ENCODE results near the gene SH2D3C.
"Not testable (repeated sequence)": the region's sequence is repeated elsewhere in the genome, so short reads cannot be mapped to it uniquely, and the experiment has no call there.

Gene SH2D3C

DNA sequence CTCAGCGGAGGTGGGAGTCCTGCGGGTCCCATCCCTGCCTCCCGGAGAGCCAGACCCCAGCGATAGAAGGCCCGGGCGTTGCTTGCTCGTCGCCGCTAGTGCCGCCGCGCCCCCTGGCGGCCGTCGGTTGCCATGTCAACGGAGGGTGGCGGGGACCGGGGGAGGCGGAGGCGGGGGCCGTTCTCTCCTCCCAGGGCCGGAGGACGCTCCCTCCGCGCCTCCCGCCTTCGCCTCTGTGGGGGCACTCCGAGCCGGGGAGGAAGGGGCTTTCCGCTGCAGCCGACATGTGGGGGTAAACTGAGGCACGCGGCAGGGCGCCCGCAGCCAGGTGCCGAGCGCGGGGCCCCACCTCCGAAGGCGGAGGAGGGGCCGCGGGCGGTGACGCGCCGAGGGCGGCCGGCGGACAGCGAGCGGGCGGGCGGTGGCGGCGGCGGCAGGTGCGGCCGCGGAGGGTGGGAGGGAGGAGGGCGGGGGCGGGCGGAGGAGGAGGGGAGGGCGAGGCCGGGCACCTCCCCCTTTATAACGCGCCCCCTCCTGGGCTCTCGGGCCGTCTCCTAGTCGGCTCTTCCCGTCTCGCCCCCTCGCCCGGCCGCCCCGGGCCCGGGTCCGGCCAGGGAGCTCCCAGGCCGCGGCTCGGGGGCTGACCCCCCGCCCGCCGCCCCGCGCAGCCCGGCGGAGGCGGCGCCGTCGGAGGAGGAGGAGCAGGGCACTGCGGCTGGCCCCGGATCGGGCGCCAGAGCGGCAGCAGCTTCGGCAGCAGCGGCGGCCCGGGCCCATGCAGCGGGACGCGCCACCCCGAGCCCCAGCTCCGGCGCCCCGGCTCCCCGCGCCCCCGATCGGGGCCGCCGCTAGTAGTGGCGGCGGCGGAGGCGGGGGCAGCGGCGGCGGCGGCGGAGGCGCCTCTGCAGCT, 6.8 kb upstream of the SH2D3C start:
- peak; percentile 19 for DNase-seq (ENCODE audit: low read depth)

DNA sequence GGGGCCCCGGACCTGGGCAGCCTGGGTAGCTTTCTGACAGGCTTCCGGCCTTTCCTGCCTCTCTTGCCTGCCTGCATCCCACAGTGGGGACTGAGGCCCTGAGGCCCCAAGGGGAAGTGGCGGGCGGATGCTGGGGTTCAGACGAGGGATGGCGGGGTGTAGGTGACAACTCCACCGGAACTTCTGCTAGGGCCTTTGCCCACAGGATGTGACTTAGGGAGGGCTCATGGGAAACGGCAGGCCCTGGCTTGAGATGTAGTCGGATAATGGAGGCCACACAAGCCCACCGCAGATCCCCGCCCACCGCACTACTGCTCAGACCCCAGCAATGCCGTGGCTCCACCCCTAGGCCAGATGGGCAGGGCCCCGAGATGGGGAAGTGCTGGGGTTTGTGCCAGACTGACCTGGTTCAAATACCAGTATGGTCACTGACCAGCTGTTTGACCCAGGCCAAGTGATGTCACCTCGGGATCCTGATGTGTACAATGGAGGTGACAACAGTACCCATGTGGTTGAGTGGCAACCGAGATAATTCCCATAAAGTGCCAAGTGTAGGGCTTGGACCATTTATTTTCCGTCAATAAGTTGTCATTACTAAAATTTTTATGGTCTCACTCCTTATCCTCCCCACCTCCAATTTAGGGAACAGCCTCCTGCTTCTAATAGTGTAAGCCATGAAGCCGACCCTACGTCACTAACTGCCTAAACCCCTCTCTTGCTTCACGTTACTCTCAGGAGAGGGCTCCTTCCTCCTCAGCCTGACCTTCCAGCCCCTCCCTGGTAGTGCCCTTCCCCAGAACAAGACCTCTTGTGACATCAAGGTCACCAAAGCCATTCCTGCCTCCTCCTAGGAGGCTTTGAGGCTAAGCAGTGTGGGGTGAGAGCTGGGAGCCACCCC, 4.9 kb upstream of the SH2D3C start:
- no peak for DNase-seq (ENCODE audit: low read depth)

DNA sequence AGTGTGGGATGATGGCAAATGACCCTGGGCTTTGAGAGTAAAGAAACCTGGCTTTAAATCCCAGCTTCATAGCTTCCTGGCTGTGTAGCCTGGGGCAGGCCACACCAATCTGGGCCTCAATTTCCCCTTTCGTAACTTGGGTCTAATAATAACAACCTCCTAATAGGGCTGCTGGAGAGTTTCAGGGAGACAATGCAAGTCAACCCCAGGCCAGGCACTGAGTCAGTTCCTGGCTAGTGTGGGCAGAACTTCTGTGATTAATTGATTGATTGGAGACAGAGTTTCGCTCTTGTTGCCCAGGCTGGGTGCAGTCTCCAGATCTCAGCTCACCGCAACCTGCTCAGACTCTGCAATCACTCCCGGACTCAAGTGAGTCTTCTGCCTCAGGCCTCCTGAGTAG, 3.3 kb upstream of the SH2D3C start:
- no peak for DNase-seq (ENCODE audit: low read depth)

DNA sequence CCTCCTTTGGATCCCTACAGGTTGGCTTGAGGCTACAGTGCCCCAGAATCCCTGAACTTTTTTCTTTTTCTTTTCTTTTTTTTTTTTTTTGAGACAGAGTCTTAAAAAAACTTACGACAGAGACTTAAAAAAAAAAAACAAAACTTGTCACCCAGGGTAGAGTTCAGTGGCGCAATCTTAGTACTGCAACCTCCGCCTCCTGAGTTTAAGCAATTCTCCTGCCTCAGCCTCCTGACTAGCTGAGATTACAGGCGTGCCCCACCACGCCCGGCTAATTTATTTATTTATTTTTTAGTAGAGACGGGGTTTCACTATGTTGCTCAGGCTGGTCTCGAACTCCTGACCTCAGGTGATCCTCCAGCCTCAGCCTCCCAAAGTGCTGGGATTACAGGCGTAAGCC, 2.4 kb upstream of the SH2D3C start:
- DNase-seq (ENCODE audit: low read depth) = not testable (repeated sequence)

DNA sequence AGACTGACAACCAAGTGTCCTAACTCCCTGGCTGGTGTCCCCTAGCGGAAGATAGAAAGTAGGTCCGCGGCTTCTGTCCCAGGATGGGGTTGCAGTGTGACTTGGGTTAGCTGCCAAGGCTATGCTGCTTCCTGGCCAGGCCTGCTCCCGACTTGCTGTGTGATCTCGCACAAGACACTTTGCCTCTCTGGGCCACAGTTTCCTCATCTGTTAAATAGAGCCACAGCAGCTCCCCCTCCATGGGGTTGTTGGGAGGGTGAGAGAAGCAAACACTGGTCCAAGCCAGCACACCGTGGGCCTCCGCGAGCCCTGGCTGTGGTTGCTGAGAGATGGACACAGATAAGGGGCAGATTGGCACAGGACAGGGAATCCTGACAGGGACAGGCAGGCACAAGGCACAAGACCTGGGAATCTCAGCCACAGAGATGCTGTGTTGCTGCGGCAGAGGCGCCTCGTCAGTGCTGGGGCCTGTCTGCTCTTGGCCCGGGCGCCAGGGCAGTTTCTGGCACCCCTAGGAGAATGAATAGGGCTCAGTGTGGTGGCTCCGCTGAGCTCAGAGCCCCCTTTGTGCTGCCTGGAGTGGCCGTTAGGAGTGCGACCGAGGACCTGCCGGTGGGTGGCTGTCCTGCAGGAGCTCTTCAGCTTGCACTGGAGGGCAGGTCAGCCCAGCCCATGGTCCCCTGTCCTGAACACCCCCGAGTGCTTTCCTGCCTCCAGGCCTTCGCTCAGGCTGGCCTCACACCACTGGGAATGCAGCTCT, 1.8 kb upstream of the SH2D3C start:
- DNase-seq (ENCODE audit: low read depth) = no peak

DNA sequence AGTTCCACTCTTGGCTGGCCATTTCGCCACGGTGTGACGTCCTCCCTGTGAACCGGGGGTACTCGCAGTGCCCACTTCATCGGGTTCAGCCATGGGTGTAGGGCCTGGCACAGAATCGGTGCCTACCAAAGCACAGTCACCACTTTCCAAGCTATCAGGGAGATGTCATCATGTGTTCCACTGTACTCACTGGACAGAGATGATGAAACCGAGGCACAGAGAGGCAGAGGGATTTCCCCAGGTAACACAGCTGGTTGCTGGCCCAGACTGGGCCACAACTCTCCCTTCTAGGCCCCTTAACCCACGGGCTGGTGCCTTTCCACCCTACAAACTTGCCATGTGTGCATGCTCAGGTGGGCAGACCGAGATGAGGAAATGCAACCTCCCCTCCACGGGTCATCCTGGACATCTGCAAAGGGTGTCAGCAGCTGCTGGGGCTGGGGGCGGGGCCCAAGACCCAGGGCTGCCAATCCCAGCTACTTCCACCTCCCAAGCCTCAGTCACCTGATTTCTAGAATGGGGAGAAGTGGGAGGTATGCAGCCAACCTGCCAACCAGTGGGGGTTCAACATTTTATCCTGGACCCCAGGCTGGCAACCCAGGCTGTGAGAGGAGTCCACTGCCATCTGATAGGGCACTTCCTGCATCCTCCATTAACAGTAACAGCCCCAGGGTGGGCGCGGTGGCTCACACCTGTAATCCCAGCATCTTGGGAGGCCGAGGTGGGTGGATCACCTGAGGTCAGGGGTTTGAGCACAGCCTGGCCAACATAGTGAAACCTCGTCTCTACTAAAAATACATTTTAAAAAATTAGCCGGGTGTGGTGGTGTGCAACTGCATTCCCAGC, 893 bp upstream of the SH2D3C start:
- no peak for DNase-seq (ENCODE audit: low read depth)

DNA sequence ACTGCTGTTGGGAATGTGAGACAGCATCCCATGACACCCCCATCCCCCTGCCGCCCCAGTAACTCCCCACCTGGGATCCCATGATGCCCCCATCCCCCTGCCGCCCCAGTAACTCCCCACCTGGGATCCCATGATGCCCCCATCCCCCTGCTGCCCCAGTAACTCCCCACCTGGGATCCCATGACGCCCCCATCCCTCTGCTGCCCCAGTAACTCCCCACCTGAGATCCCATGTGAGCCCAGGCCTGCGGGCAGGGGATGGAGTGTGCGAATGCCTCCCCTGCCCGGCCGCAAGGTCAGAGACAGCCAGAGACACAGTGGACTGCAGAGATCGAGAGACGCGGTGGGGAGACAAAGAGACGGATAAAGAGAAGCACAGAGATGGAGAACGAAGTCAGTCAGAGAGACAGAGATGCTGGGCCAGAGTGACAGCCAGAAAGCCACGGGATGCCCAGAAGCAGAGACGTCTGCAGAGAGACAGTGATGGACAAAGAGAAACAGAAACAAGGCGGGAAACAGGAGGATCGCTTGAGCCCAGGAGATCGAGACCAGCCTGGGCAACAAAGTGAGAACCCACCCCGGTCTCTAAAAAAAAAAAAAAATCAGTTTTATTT, 992 bp downstream of the SH2D3C start:
- DNase-seq (ENCODE audit: low read depth) = no peak

DNA sequence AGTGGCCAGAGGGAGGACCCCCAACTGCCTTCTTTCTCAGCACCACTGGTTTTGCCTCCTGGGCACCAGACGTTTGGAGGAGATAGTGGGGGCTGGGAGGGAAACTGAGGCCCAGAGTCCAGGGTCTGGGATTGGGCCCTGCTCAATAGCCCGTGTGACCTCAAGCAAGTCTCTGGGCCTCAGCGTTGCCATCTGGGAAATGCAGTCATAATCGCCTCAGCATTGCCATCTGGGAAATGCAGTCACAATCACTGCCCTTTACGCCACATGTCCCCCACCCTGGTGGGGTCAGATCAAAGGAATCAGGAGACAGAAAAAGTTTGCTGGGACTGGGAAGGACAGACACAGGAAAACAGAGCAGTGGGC, 1.6 kb downstream of the SH2D3C start:
- no peak for DNase-seq (ENCODE audit: low read depth)

DNA sequence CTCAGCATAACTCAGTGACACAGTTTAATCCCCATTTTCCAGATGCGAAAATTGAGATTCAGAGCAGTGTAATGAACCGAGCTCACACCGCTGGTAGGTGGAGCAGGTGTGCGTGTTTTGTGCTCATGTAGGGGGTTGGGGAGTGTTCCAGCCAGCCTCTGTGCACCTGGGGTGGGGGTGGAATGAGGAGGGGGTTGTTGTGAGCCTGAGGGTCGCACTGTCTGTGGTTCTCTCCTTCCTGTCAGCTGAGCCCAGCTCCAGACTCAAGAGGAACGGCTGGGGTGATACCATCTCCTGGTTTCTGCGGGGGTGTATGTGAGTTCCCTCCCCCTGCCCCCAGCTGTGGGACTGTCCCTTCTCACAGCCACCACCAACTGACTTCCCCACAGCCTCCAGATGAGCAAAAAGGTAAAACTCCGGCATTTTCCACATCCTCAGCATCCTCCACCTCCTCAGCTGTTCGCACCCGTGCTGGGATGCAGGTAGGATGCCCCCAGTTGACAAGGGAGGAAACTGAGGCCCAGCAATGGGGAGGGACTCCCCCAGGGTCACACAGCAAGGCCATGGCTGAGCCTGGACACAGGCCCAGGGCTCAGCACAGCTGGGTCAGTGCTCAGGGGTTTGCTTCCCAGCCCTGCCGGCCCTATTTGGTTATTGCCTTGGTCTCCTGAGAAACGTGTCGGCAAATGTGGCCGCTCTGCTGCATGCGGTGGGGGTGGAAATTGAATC, 2.1 kb downstream of the SH2D3C start:
- no peak for DNase-seq (ENCODE audit: low read depth)

DNA sequence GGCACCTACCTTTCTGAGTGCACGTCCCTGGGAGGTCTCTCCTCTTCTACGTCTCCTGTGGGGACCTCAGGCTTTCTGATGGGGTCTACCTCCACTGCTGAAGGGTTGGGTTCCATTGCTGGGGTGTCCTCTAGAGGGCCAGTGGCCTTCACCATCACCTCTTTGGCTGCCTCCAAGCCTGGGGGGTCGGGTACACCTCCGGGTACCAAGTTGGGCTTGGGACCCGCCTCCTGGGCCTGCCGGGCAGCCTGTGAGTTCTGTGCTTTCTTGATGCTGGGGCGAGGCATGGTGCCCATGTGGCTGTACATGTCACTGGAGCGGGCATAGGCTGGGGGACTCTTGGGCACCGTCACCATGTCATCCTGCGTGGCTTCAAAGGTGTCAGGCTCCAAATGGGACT, 4.5 kb downstream of the SH2D3C start:
- no peak for DNase-seq (ENCODE audit: low read depth)

DNA sequence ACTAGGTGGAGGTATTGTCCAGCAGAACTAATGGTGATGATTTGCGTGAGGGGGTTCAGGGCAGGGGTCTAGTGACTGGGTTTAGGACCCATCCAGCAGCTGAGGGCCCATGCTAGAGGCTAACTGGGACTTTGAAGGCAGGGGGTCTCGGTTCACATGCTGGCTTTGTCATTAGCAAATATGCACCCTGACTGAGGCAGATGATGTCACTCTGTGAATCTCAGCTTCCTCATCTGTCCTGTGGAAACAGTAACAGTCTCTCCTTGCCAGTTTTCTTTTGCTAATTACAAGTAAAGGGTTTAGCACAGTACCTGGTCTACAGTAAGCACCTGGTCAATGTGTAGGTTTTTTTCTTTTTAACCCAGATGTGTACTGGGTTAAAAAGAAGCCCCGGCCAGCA, 5.2 kb downstream of the SH2D3C start:
- DNase-seq (ENCODE audit: low read depth) = no peak

DNA sequence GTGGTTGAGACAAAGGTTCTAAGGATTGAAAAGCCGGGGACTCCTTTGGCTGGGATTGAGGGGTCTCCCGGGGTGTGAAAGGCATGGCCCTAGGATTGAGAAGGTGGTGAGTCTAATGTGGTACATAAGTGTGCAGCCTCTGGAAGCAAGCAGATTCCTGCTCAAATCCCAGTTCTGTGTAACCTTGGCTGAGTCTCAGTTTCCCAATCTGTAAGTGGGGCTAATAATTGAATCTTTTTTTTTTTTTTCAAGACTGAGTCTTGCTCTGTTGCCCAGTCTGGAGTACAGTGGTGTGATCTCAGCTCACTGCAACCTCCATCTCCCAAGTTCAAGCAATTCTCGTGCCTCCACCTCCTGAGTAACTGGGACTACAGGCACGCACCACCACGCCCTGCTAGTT, 5.9 kb downstream of the SH2D3C start:
- DNase-seq (ENCODE audit: low read depth) = no peak

DNA sequence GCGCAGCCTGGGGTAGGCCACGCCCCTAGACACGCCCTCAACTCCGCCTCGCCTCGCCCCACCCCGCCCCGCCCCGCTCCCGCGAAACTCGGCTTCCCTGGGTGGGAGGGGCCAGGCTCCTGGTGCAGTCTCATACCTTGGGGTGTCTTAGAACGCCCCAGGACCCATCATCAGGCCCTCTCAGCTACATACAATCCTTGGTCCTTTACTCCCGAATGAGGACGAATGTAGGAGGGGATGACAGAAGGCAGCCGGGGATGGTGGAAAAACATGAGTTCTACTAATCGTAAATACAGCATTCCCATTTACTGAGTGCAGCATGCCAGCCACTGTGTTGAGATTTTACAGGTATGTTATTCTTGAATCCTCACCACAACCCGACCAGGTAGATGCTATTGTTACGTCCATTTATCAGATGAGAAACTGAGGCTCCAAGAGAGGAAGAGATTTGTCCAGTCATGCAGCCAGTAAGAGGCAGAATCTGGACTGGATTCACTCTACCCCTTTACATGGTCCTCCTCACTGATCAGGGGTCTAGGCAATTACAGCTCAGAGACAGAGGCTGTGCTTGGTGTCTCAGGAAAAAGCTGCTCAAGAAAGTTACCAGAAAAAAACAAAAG, 6.8 kb downstream of the SH2D3C start:
- no peak for DNase-seq (ENCODE audit: low read depth)

DNA sequence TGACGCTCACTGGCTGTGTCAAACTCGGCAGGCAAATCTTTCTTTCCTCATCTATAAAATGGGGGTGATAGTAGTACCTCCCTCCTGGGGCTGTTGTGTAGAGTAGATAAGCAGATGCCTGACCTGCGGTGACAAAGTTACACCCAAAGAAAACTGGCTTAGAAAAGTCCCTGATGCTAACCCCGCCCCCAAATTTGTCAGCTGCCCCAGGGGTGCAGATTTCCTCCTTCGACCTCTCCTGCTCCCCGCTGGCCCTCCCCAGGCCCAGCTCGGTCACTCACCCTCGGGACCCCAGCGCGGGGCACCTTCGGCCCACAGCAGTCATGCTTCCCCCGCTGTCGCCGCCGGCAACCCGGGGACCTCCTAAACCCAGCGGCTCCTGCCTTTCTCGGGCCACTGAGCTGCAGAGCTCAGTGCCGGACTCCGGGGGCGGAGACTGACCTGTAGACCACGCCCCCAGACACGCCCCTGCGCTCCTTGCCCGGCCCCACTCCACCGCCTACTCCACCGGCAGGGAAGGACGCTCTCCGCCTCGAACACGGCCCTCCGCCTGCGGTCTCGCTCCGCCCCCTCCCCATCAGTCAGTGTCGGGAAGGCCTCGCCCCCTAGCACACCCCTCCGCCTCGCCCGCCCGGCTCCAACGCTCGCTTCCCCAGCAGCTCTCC, 7.4 kb downstream of the SH2D3C start:
- DNase-seq (ENCODE audit: low read depth) = peak; percentile 58

DNA sequence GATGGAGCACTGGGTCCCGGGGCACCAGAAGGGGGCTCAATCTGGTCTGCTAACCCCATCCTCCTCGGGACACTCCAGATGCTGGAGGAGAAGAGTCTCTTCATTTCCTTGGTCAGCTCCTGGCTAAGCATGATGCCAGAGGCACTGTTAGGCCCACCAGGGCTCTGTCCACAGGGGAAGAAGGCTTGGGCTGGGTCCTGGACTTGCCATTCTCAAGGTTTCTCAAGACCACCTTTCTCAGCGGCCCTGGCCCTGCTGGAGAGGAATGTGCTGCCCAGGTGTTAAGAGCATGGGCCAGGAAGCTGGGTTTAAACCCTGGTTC, 7.9 kb downstream of the SH2D3C start:
- no peak for DNase-seq (ENCODE audit: low read depth)

DNA sequence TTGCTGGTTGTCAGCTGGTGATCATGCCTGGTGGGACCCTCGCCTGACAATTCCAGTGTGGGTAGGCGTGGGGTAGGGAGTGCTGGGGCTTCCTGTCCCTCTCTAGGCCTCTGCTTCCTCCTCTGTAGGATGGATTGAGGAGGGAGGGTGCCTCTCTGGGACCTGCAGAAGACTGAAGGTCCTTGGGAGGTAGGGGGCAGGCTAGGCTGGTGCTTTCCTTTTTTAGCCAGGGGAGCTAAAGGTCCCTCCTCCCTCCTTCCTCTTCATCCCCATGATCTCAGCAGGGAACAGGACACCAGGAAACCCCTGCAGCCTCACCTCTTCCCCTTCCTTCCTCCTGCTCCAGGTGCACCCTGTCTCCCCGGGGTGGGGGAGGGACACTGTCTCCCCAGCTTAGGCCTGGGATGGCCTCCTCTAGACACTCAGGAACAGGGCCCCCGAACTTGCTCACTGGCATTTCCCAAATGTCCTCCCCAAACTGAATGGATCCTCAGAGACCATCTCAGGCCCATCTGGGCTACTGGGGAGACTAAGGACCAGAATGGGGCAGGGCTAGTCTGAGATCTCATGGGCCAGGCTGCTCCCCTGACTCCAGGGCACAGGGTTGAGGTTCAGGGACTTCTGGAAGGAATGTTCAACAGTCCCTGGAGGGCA, 8.4 kb downstream of the SH2D3C start:
- no peak for DNase-seq (ENCODE audit: low read depth)

DNA sequence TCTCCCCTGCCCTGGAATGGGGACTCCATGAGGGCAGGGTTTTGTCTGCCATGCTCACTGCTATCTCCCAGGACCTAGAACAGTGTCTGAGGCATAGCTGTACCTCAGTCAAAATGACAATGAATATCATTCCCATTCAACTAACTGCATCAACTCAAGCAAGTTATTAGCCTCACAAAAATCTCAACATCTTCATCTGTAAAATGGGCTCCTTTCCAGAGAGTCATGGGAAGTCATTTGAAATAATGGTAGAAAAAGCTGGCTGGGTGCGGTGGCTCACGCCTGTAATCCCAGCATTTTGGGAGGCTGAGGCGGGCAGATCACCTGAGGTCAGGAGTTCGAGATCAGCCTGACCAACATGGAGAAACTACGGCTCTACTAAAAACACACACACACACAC, 9.4 kb downstream of the SH2D3C start:
- DNase-seq (ENCODE audit: low read depth) = no peak

DNA sequence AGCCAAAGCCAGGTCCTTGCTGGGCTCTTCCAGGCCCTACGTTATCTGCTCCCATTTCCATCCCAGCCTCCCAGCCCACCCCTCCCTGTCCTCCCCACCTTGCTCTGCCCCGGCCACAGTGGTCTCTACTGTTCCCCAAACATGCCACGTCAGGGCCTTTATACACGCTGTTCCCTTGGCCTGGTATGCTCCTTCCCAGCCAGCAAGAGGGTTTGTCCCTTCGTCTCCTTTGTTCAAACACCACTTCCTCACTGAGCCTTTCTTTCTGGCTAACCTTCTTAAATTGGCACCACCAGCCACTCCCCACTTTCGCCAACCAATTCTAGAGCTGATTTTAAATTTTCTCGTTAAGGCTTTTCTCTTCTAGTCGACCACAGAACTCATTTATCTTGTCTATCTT, 9.8 kb downstream of the SH2D3C start:
- DNase-seq (ENCODE audit: low read depth) = no peak

DNA sequence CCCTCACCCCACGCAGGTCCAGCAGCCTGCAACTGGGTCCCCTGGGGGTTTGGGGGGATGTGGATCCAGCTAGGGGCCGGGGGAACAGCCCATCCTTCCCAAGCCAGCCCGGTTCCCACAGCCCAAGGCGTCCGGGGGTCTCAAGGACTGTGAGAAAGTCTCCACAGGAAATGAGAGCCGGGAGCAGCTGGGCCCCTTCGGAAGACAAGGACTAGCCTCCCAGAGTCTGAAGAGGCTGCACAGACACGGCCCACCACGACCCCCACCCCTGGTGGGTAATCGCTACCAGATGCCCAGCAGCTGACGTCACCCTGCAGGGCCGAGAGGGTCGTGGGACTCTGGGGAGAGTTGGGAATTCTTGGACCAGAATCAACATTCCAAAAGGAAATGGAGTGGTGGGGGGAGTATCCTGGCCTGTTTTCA, 10.5 kb downstream of the SH2D3C start:
- DNase-seq (ENCODE audit: low read depth) = no peak

Data from HS-27A (cell line).